Measurements from ENCODE around the gene ZDHHC22.

ZDHHC22 gene

GRCh38 chr14:77125823-77126325 lies 15.7 kb downstream of the ZDHHC22 start:
- DNase-seq: no peak

- DNase-seq: no peak
Observed at GRCh38 chr14:77125281-77125801, 16.2 kb downstream of the ZDHHC22 start.

- DNase-seq: no peak
Observed at GRCh38 chr14:77124345-77125280, 17.0 kb downstream of the ZDHHC22 start.

DNA sequence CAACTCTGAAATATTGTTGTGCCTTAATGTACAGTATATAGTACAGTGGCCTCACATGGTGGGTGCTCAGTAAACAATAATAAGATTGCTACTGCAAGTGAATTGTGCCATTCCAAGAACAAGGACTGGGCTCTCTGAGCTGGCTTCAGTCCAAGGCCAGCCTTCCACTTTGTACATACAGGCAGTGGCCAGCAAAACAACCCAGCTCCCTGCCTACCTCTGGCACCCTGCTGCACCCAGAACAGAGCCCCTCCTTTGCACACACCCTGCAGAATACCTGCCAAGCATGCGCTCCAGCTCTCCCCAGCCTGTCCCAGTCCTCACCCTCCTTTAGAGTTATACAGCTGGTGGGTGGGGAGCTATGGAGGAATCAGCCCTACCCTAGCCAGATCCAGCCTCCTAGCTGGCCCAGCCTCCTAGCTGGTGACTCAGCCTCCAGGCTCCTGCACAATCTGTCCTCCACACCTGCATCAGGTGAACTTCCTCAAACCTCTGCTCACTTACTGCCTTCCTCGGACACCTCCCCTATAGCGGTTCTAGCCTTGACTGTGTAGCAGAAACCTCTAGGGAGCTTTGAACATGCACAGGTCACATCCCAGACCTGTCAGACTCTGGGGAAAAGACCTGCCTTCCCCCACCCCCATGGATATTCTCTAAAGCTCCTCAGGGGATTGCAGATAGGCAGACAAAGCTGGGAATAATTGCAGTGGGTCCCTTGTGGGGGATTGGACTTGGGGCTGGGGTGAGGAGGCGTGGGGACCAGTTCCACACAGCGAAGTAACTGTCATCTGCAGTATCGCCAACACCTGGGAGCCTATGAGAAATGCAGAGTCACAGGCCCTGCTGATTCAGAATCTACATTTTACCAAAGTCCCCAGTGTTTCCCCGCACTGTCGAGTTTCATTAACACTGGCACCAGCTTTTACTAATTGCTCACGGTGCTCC lies 17.9 kb downstream of the ZDHHC22 start:
- peak in 1 of 2 experiments; percentile 52 for DNase-seq

DNA sequence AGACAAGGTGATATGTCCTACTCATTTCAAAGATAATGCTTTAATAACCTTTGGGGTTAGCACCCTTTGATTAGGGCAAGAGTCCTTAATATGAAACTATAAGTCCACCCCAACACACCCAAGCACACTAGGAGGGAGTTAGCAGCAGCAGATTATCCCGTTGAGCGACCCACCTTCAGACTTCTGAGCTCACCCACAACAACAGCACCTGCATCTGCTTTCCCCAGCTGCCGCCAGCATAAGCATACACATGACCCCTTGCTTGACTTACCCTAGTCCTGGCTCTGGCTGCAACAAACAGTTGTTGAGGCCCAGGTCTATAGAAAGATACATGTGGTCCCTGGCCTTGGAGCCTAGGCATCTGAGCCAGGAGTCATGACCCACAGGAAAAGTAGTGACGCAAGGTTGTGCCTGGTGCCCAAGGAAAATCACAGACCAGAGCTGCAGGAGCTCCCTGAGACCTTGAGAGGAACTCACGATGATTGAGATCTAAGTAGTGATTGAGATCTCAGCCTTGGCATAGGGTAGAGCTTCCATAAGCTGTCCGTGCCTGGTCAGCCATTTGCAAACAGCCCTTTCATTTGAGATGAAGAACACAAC lies 19.0 kb downstream of the ZDHHC22 start:
- no peak for DNase-seq

GRCh38 chr14:77120771-77121743 lies 20.5 kb downstream of the ZDHHC22 start:
- DNase-seq: peak; percentile 36 to 59

DNA sequence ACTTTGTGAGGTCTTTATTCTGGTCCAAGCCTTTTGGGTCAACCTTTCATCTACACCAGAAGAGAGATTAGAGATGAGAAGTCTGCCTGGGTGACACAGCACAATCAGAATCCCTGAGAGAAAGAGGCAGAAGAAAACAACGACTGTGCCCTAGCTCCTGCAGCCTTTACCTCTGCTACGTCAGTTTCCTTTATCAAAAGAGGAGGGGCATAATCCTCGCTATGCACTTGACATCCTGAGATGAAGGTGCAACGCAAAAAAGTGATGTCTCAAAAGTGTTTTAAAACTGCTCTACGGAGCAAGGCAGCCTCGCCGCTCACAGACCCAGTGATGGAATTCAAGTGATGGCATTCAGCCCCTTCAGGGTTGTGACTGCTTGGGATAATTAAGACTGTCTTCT lies 21.7 kb downstream of the ZDHHC22 start:
- no peak for DNase-seq

DNA sequence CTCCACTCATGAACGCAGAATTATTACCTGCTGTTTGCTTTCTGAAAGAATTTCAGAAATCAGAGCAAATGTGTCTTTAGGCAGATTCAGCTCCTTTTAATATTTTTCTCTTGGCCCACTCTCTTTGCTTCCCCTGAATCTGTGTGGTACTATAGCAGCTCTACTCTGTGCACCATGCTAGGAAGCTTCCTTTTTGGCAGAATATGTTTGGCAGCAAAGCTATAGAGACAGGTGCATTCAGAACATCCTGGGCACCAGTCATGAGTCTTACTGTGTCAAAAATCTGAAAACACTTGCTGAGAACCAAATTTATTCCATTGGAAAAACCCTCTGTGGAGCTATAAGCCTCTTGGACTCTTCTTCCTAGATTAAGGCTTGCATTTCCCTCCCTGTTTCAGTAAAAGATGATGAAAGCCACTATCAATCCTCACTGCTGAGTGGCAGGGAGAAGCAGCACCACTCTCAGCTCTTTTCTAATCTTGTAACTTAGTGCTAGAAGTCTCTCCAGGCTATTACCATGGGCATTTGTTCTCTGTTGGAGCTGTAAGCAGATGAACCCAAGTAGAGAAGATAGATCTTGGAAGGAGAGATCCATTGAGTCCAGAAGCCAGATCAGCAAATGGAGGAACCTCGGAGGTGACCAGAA lies 25.3 kb downstream of the ZDHHC22 start:
- DNase-seq: peak; percentile 78 to 99

DNA sequence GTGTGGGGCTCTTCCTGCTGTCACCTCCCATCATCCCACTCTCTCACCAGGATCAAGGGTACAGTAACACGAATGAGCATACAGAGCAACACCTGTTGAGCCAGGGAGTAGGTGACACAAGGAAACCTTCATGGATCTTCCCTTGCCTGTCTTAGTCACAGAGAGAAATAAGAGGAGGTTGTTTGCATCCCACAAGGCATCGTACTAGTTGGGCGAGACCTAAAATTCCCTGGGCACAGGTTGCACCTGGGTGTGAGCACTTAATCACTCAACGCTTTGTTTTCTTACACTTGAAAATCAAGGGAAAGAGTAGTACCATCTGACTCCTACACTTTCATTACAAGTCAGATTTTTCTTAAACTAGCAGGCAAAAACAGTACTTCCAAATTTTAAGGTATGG lies 27.0 kb downstream of the ZDHHC22 start:
- DNase-seq: no peak

DNA sequence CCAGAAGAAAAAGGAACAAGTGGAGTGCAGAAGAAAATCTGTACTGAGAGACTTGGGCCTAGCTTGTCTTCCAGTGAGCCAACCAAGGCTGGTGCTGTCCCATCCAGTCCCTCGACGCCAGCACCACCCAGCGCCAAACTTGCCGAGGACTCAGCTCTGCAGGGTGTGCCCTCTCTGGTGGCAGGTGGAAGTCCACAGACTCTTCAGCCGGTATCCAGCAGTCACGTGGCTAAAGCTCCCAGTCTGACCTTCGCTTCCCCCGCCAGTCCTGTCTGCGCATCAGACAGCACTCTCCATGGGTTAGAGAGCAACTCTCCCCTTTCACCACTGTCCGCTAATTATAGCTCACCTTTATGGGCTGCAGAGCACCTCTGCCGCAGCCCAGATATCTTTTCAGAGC lies 27.9 kb downstream of the ZDHHC22 start:
- no peak for DNase-seq

- no peak for DNase-seq
Observed at GRCh38 chr14:77111021-77111420, 30.6 kb downstream of the ZDHHC22 start.

DNA sequence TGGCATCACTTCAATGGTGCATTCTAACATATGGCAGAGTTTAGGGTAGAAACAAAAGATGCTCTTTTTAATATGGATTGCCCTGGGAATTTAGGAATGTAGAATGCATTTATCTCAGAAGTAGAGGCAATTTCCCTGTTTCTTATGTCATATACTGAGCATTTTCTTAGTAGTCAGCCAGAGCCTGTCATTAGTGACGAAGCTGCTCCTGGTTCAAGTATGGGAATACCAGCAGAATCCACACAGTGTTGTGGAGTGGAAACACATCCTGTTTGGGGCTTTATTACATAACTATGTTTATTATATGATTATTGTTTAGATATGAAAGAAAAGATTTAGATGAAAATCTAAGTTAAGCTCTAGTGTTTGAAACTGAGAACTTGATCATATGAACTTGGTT lies 31.3 kb downstream of the ZDHHC22 start:
- DNase-seq: no peak

GRCh38 chr14:77109656-77110055 lies 31.9 kb downstream of the ZDHHC22 start:
- DNase-seq: peak; percentile 53 to 83

GRCh38 chr14:77108753-77109152 lies 32.8 kb downstream of the ZDHHC22 start:
- no peak for DNase-seq

DNA sequence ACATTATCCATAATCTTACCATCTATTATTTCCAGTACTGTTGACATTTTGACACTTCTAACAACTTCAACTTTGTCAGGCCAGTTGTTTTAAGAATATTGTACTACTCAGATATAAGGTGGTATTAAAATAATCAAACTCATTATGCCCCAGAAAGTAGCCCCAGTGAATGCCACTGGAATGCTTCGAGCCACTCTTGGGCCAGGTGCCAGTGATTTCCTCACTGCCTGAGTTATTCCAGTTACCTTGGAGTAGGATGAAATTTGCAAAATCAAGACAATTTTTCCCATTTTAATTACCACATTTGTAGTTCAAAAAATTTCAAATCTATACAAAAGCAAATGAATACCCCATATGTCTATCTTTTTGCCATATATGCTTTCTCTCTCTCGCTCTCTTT lies 34.4 kb downstream of the ZDHHC22 start:
- DNase-seq: no peak

DNA sequence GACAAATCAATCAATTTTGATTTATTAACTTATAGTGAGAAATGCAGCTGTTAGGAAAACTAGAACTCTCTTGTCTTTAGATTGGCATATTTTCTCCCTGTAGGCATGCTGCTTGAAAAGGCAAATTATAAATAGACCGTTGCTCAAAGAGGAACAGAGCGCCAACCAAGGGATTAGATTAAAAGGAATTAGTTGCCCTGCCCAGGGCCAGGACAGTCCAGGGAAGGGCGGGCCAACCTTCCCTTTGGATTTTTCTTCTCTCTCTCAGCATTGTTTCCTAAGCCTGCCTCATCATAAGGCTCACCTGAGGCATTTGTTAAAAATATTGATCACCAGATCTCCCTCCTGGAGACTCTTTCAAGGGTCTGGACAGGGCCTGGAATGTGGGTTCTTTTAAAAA lies 34.9 kb downstream of the ZDHHC22 start:
- DNase-seq: peak in 1 of 2 experiments; percentile 46

DNA sequence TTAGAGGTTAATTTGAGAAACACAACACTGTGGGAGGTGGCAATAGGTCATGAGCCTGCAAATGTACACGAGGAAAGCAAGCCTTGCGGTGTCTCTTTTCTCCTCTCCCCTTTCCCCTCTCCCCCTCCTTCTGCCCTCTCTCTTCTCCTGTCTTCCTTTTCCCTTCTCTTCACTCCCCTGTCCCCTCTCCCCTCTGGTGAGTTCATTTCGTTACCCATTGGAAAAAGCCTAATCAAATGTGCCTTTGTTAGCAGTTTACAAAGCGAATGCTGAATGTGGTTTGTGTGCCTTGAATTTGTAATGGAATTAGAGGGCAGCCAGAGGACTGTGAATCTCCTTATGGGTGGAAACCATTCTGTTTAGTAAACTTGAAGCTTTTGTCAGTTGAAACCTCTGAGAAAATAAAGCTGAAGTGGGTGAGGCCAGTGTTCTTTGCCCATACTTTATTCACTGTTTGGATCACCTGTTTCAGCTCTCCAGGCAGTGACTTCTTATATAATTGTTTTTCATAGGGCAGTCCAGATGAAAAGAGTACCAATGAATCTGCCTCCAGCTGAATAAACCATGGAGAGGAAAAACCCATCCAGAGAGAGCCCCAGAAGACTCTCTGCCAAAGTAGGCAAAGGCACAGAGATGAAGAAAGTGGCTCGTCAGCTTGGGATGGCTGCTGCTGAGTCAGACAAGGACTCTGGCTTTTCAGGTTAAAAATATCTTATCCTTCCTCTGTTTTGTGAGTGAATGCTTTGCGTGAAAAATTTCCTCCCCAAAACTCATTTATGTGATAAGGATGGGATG lies 36.2 kb downstream of the ZDHHC22 start:
- DNase-seq: no peak

GRCh38 chr14:77104393-77104792 lies 37.2 kb downstream of the ZDHHC22 start:
- DNase-seq: no peak

GRCh38 chr14:77103951-77104350 lies 37.6 kb downstream of the ZDHHC22 start:
- DNase-seq: no peak

GRCh38 chr14:77103475-77103874 lies 38.1 kb downstream of the ZDHHC22 start:
- DNase-seq: no peak

All from cerebellar nuclear complex (tissue), 1 donor.